ENCODE results near the gene ARHGAP23. TPM values are rescaled to one million over a fixed set of nuclear protein-coding genes. Genes with fewer than 3 reads are reported as not detected.

Gene ARHGAP23
- total RNA-seq, 1 experiment from 2014 or later = 140 TPM

DNA sequence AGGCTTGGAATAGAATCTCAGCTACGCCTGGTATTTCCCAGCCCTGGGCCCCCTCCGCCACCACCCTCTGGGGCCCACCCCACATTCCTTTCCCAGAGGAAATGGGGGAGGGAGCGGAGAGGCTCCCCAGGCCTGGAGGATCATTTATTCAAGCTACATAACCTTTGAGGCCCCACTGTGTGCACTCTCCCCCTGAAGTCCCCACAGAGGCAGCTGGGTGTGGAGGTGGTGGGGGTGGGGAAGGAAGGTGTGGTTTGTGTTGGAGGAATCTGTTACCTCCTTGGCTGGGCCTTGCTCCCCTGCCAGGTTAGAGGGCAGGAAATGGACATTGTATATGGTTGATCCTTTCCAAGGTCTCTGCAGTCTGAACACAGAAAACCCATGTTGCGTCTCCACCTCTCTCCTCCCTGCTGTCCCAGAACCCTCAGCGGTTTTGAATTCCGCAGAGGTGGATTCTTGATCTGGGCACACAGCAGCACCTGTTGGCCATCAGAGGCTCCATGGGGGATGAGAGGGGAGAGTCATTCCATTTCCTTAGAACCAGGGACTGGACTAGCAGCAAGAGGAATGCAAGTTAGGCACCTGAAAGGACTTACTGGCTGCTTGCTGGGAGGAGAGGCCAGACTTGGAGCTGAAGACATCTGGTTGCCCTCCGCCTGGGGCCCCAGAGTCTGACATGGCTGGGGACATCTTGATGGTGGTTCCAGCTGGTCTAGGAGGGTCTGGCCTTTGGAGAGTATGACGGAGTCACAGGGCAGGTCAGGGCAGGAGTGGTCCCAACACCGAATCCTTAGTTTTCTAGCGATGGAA lies 23.0 kb downstream of the ARHGAP23 start:
- intact Hi-C loops (cut with micrococcal nuclease; ENCODE audit: unreplicated experiment) = loop anchor here (2.0 kb wide), 1 partner anchor 14 kb away; no protein-coding TSS in a partner anchor
- H3K9me3 Mint-ChIP-seq (ENCODE audit: low read depth, unreplicated experiment) = no peaks in the 10 kb centered on the region
- CTCF ChIA-PET = interaction anchor here (0.6 to 3.3 kb wide), 20 partner anchors 9 to 1195 kb away, joined by 3 to 15 read pairs (median 4); no protein-coding TSS in a partner anchor
- no peak for TF ChIP-seq CTCF (IDR thresholded peaks at IDR 0.05; ENCODE audit: unreplicated experiment)
- peak overlapping the region; percentile 85 for H3K4me3 Mint-ChIP-seq (ENCODE audit: low read depth, unreplicated experiment)
- H3K27ac Mint-ChIP-seq (ENCODE audit: unreplicated experiment) = peak overlapping the region; percentile 50
- peaks cover 36% of the 10 kb centered on the region for H3K27me3 Mint-ChIP-seq (ENCODE audit: unreplicated experiment)
- H3K4me1 Mint-ChIP-seq (ENCODE audit: low read depth, unreplicated experiment) = peaks cover 74% of the 10 kb centered on the region
- DNase-seq = peak; percentile 89
- BruUV-seq (replicated peaks) = TSS peak; percentile 49
- peaks cover 56% of the 10 kb centered on the region for H3K36me3 Mint-ChIP-seq (ENCODE audit: insufficient read depth, unreplicated experiment)

GRCh38 chr17:38451840-38452529 lies 23.7 kb downstream of the ARHGAP23 start:
- TF ChIP-seq CTCF (IDR thresholded peaks at IDR 0.05; ENCODE audit: unreplicated experiment) = no peak
- H3K4me3 Mint-ChIP-seq (ENCODE audit: low read depth, unreplicated experiment) = peak overlapping the region; percentile 85
- CTCF ChIA-PET = interaction anchor here (0.5 to 3.3 kb wide), 13 partner anchors 10 to 1194 kb away, joined by 3 to 15 read pairs (median 5); partner anchors contain the start of gene SRCIN1
- DNase-seq = peak; percentile 73
- intact Hi-C loops (cut with micrococcal nuclease; ENCODE audit: unreplicated experiment) = loop anchor here (2.0 kb wide), 1 partner anchor 13 kb away; no protein-coding TSS in a partner anchor
- peaks cover 74% of the 10 kb centered on the region for H3K4me1 Mint-ChIP-seq (ENCODE audit: low read depth, unreplicated experiment)
- H3K36me3 Mint-ChIP-seq (ENCODE audit: insufficient read depth, unreplicated experiment) = peaks cover 56% of the 10 kb centered on the region
- no peaks in the 10 kb centered on the region for H3K9me3 Mint-ChIP-seq (ENCODE audit: low read depth, unreplicated experiment)
- peaks cover 36% of the 10 kb centered on the region for H3K27me3 Mint-ChIP-seq (ENCODE audit: unreplicated experiment)
- H3K27ac Mint-ChIP-seq (ENCODE audit: unreplicated experiment) = peak overlapping the region; percentile 50
- no TSS peak for BruUV-seq (replicated peaks)

- CTCF ChIA-PET = interaction anchor here (0.5 to 3.3 kb wide), 6 partner anchors 10 to 1193 kb away, joined by 5 to 15 read pairs (median 8); partner anchors contain the start of gene SRCIN1
These were observed 24.5 kb downstream of the ARHGAP23 start for GRCh38 chr17:38452719-38453118.

More at GRCh38 chr17:38452719-38453118, 24.5 kb downstream of the ARHGAP23 start:
- no TSS peak for BruUV-seq (replicated peaks)
- peaks cover 56% of the 10 kb centered on the region for H3K36me3 Mint-ChIP-seq (ENCODE audit: insufficient read depth, unreplicated experiment)
- H3K27ac Mint-ChIP-seq (ENCODE audit: unreplicated experiment) = peak overlapping the region; percentile 50
- no peak for TF ChIP-seq CTCF (IDR thresholded peaks at IDR 0.05; ENCODE audit: unreplicated experiment)
- peaks cover 36% of the 10 kb centered on the region for H3K27me3 Mint-ChIP-seq (ENCODE audit: unreplicated experiment)
- no peak for DNase-seq
- no peaks in the 10 kb centered on the region for H3K9me3 Mint-ChIP-seq (ENCODE audit: low read depth, unreplicated experiment)
- intact Hi-C loops (cut with micrococcal nuclease; ENCODE audit: unreplicated experiment) = no loop called here
- peak overlapping the region; percentile 85 for H3K4me3 Mint-ChIP-seq (ENCODE audit: low read depth, unreplicated experiment)
- peaks cover 74% of the 10 kb centered on the region for H3K4me1 Mint-ChIP-seq (ENCODE audit: low read depth, unreplicated experiment)

All from Calu3 (cell line).